ENCODE results near the gene RPS6KB2. TPM values are rescaled to one million over a fixed set of nuclear protein-coding genes. Genes with fewer than 3 reads are reported as not detected.

Gene RPS6KB2
- 43.0 and 44.4 TPM in 2 replicates for total RNA-seq

DNA sequence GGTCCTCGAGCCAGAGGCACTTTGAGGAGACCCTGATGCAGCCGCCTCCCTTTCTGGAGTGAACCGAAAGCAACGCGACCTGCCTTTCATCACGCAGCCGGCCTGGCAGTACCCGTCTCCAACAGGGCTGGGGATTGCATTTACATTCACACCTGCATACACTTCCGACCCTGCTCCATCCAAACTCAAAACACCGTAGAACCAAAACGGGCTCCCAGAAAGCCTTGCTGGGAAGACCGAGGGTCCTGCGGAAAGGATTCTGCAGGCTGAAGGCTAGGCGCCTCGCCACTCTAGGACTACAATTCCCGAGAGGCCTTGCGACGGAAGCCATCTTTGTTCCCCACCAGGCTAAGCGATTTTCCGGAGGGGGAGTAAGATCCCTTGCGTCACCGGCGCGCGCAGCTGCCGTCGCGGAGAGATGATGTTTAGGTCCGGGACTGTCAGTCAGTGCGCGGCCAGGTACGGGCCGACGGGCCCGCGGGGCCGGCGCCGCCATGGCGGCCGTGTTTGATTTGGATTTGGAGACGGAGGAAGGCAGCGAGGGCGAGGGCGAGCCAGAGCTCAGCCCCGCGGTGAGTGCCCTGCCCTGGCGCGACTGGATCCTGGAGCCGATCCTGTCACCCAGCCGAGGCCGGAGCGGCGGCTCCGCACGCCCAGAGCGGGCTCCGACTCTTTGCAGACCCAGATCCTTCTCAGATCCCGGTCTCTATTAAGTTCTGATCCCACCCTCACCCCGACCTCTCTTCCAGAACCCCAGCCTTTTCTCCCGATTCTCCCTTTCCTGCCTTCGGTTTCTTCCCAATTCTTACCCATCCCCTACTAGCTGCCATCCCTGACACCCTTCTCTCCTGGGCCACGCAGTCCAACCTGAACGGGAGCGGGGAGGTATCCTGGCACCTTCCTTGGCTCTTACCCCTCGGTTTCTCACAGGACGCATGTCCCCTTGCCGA is at the start of gene RPS6KB2:
RPS6KB2 (plus strand) TSS at position 443 of the 950 bp plus-strand sequence; CDS start at position 495, 52 bp downstream.

DNA sequence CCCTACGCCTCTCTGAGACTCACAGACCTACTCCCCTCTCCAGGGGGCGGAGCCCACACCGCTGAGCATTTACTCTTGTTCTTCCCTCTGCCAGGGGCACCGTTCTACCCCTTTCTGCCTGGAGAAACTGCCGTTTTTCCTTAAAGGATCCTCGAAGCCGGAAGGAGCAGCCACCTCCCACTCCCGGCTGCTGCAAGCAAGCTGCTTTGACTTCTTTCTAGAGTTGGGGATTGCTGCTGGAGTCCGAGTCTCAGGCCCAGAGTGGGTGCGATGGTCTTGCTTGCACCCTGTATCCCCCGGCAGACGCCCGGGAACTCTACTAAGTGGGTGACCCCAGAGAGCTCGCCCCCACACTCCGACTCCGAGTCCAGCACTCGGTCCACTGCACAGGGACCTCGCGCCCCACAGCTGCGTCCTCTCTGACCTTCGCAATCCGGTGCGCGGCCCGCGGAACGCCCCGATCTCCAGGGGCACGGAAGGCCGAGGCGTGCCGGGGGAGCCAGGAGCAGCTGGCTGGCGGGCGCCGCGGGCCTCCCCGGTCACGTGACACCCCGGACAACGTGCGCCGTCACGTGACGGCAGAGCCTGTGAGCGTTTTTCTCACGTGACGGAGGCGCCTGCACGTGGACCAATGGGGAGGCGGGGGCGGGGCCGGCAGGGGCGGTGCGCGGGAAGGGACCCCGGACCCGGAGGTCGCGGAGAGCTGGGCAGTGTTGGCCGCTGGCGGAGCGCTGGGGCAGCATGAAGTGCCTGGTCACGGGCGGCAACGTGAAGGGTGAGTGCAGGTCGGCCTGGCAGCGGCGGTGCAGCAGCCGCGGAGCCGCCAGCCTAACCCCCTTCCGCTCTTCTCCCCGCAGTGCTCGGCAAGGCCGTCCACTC is 36.8 kb upstream of the RPS6KB2 start, which contains the start of gene RAD9A:
RAD9A (plus strand) TSS at position 683 of the 879 bp plus-strand sequence; CDS start at position 742, 59 bp downstream.

DNA sequence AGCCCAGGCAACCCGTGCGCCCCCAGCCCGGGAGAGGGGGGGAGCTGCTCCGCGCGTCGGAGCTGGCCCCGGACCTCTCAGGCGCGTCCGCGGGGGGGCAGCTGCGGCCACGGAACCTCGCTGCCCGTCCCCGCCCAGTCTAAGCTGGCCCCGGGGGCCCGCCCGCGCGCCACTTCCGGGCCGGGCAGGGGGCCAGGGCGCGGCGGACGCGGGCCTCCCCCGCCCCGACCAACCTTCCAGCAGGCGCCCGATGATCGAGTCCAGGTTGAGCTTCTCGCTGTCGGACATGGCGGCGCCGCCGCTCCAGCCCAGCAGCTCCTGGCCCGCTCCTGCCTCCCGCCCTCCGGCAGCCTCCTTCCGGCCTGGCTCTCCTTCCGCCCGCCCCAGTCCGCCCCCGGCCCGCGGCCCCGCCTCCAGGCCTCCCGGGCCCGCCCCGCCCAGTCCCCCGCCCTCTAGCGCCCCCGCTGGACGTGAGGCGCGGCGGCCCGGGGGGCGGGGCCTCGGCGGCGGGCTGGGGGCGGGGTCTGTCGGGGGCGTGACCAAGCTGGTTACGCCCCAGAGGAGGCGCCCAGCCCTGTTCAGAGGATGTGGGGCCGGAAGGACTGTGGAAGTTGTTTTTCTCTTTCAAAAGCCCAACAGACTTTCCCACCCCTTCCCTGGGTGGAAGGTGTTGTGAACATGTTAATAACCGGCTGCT is 26.7 kb upstream of the RPS6KB2 start, which contains the start of gene PPP1CA:
PPP1CA (minus strand) TSS at position 364 of the 697 bp plus-strand sequence; CDS start at position 288, 76 bp downstream.

DNA sequence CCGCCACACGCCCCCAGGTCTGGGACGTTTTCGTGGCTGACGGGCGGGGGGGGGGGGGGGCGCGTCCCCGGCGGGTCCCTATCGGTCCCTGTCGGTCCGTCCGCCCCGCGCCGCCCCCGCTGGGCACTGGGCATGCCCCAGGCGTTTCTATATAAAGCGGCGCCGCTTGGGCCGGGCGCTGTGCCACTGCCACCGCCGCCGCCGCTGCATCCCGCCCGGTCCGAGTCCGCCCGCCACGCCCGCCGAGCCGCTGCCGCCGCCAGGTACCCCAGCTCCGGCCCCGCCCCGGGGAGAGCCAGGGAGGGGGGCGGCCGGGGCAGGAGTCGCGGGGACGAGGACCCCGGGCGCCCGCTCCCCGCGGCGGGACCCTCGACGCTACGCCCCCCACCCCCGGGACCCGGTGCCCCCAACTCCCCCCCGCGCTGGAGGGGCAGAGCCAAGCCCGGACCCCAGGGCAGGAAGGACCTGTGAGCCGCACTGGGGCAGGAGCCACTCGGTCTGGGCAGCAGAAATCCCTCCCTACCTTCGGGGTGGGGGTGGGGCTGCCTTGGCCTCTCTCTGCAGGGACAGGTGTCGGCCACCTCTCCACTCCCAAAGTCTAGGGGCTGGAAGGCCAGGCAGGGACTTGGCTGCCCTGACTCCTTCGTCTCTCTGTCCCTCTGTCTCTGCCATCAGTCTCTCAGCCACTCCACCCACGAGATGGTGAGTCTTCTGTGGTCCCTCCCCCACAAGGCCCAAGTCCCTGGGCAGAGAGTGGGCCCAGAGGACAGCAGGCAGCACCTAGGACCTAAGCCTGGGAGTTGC is 12.6 kb upstream of the RPS6KB2 start, which contains the start of gene CARNS1:
CARNS1 (plus strand) TSS at position 178 of the 804 bp plus-strand sequence; CDS start at position 700, 522 bp downstream.

DNA sequence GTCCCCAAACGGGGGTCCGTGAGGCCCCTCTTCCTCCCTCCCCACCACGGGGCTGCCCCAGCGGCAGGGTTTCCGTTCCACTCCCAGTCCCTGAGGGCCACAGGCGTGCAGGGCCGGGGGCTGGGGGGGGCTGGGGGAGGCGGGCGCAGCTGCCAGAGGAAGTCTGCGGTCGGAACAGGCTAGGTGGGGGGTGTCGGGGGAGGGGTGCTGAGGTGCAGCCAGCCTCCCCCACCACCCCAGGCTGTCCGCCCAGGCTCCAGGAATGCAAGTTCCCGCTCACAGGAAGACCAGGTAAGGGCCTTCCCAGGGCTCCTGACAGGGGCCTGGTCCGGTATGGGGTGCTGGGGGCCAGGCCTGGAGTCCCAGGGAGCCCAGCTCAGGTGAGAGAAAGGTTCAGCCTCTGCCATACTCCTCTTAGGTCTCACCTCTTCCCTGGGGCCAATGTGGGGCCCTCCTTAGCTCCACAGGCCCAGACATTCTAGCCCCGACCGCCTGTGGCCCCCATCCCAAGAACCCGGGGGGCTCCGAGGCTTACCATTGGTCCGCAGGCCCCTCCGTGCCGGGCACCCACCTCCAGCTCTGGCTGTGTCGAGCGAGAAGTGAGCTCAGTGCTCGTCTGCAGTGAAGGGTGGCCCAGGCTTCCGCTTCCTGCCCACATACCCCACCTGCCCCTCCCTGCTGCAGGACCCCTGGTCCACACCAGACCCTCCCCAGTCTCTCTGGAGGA is 9.0 kb downstream of the RPS6KB2 start, which contains the start of gene PTPRCAP:
PTPRCAP (minus strand) TSS at position 601 of the 727 bp plus-strand sequence; CDS start at position 538, 63 bp downstream.

DNA sequence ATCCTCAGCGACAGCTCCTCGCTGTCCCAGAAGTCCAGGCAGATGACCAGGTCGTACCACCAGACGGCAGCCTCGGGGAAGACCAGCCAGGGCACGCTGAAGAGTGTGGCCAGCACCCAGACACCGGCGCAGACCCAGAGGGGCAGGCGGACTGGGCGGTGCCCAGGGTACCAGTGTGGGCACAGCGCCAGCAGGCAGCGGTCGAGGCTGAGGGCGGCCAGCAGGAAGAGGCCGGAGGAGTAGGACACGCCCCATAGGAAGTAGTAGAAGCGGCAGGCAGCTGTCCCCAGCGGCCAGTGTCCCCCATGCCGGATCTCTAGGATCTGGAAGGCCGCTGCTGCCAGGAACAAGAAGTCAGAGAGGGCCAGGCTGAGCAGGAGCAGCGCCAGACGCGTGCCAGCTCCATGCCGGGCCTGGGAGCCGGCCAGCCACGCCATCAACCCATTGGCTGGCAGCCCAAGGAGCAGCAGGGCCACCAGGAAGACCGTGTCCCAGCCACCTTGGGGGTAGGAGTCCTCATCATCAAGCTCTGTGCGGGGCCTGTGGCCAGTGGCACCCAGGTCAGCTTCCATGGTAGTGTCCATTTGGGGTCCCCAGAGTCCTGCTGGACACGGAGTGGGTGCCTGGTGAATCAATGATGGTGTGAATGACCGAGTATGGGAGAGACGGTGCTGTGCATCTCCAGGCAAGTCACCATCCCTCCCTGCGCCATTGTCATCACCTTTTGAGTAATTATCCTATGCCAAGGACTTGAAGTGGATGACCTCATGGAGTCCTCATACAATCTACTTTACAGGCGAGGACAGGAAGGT is 24.1 kb downstream of the RPS6KB2 start, which contains the start of gene GPR152:
GPR152 (minus strand) TSS at position 589 of the 812 bp plus-strand sequence; CDS start at position 584, 5 bp downstream.

DNA sequence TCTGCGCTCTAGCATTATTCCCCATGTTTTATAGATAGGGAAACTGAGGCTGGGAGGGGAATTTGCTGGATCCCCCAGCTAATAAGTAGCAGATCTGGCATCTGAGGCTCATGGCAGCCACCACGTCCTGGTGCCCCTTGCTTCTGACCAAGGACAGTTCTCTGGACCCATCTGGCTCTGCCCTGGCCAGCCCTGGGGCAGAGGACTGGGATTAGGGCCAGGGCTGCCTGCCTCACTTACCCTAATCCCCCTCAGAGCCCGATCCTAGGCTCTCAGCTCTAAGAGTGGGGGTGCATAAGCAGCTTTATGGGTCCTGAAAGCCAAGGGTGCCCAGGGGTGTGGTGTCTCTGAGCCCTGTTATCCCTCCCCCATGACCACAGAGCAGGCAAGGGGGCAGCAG is 26.8 kb downstream of the RPS6KB2 start, which contains the start of gene CABP4:
CABP4 (plus strand) TSS at position 301 of the 400 bp plus-strand sequence; CDS start at position 371, 70 bp downstream.

DNA sequence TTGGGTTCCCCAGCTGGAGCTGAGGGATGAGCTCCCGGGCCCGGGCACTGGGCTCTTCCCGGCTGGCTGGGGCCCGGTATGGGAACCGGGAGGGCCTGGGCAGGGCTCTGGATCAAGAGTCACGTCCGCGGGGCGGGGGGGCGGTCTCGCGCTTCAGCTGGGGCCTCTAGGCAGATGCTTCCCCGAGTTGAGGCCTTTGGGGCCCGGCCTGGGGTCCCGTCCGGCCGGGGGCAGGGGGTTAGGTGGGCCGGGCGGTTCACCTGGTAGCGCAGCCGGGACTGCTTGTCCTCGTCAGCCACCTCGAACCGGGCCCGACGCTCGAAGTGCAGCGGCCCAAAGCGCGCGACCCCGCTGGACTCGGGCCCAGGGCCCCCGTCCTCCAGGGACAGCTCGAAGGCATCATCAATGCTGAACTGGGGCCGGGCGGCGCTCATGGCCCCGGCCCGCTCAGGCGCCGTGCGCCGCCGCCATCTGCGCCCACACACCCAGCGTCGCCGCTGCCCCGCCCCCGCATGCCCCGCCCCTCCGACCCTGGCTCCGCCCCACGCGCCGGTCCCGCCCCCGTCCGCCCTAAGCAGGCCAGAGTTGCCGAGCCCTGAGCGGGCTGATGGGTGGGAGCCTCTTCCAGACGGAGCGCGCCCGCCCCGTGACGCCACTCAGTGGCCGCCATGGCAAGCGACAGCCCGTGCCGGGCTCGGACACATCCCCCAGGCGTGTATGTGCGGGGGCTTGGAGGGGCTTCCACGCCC is 40.6 kb downstream of the RPS6KB2 start, which contains the start of gene TMEM134:
TMEM134 (minus strand) TSS at position 493 of the 749 bp plus-strand sequence; CDS start at position 434, 59 bp downstream.

DNA sequence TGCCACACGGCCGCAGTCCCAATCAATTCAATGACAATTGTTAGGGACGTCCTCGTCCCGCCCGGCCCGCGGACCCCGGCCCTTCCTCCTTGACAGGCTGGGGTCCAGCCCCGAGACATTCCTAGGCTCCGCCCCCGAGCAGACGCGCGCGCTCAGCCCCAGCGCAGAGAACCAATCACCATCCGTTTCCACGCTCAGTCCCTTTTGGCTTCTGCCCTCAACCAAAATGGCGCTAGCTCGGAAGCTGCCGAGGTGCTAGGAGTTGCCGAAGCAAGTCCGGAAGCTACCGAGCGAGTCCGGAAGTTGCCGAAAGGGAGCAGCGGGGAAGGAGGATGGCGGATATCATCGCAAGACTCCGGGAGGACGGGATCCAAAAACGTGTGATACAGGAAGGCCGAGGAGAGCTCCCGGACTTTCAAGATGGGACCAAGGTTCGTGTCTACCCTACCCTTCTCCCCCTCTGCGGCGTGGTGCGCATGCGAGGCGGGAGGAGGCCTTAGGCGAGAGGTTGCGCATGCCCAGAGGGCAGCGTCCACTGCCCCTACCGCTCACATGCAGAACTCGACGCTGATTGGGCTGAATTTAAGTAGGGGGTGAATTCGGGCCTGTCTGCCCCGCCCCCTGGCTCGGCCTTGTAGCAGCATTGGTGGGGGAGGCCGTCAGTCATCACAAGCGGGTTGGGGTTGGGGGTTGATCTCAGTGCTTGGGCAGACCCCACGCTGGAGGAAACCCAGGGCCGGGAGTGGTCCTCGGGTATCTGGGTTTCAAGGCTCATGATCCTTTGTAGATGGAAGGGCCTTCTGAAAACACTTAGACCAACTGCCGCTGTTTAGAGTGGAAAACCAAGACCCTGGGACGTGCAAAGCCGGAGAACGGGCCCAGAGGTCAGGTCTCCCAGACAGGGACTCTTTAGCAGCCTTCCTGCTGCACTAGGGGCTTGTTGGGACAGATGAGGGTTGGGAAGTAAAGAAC is 54.8 kb downstream of the RPS6KB2 start, which contains the start of gene AIP:
AIP (plus strand) TSS at position 200 of the 972 bp plus-strand sequence; CDS start at position 333, 133 bp downstream.

Small RNA genes lying within 50 kb of the gene (small RNA-seq; reads per million reads assigned to genes)
- gene RNU6-1238P: not detected

Other genes starting within 250 kb of the RPS6KB2 start
- gene GRK2, start 162.0 kb upstream of the RPS6KB2 start, total RNA-seq: 40.5 and 46.1 TPM in 2 replicates
- gene ANKRD13D, start 139.2 kb upstream of the RPS6KB2 start, total RNA-seq: 25.5 and 38.4 TPM in 2 replicates
- gene SSH3, start 125.0 kb upstream of the RPS6KB2 start, total RNA-seq: 11.4 and 12.1 TPM in 2 replicates
- gene POLD4, start 74.9 kb upstream of the RPS6KB2 start, total RNA-seq: 53.0 and 75.8 TPM in 2 replicates
- 4.6 TPM in 2 replicates for gene CLCF1, start 54.9 kb upstream of the RPS6KB2 start, total RNA-seq
- gene RAD9A, start 36.5 kb upstream of the RPS6KB2 start, total RNA-seq: 6.7 and 8.8 TPM in 2 replicates
- 275 and 323 TPM in 2 replicates for gene PPP1CA, start 26.6 kb upstream of the RPS6KB2 start, total RNA-seq
- gene TBC1D10C, start 24.4 kb upstream of the RPS6KB2 start, total RNA-seq: under 0.01 and 0.19 TPM in 2 replicates
- gene CARNS1, start 12.8 kb upstream of the RPS6KB2 start, total RNA-seq: 0.19 and 0.33 TPM in 2 replicates
- 0.19 and 0.33 TPM in 2 replicates for gene PTPRCAP, start 9.2 kb downstream of the RPS6KB2 start, total RNA-seq
- 139 and 168 TPM in 2 replicates for gene CORO1B, start 15.0 kb downstream of the RPS6KB2 start, total RNA-seq
- gene GPR152, start 24.2 kb downstream of the RPS6KB2 start, total RNA-seq: not detected in 2 replicates
- 1.9 and 3.9 TPM in 2 replicates for gene CABP4, start 26.9 kb downstream of the RPS6KB2 start, total RNA-seq
- gene TMEM134, start 40.8 kb downstream of the RPS6KB2 start, total RNA-seq: 24.7 and 32.0 TPM in 2 replicates
- 38.9 and 59.1 TPM in 2 replicates for gene AIP, start 54.5 kb downstream of the RPS6KB2 start, total RNA-seq
- gene PITPNM1, start 76.9 kb downstream of the RPS6KB2 start, total RNA-seq: 7.3 and 11.4 TPM in 2 replicates
- gene CDK2AP2, start 79.7 kb downstream of the RPS6KB2 start, total RNA-seq: 24.2 and 24.6 TPM in 2 replicates
- gene CABP2, start 95.0 kb downstream of the RPS6KB2 start, total RNA-seq: not detected in 2 replicates
- gene GSTP1, start 155.3 kb downstream of the RPS6KB2 start, total RNA-seq: 524 and 841 TPM in 2 replicates
- gene NDUFV1, start 178.4 kb downstream of the RPS6KB2 start, total RNA-seq: 161 and 225 TPM in 2 replicates
- 5.2 and 10.6 TPM in 2 replicates for gene NUDT8, start 201.4 kb downstream of the RPS6KB2 start, total RNA-seq
- gene TBX10, start 211.3 kb downstream of the RPS6KB2 start, total RNA-seq: not detected in 2 replicates
- gene ACY3, start 222.2 kb downstream of the RPS6KB2 start, total RNA-seq: not detected in 2 replicates
- not detected in 2 replicates for gene ALDH3B2, start 246.1 kb downstream of the RPS6KB2 start, total RNA-seq

All from vein endothelial cell (primary cell).